Mesothelial cell of epicardium (in vitro differentiated cells): Measurements from ENCODE around the gene ZFAND3. TPM values are rescaled to one million over a fixed set of nuclear protein-coding genes. Genes with fewer than 3 reads are reported as not detected.

Source experiments
- DNase-seq, 2 experiments: peaks; one replicate each; pipeline ENCODE4 v3.0.0; 2021; ENCODE audit warnings: low spot score in 2 of 2; ENCODE audit not compliant: unreplicated experiment in 2 of 2
- H3K27ac Mint-ChIP-seq: 2 replicates; pipeline ENCODE4 v1.8.0; 2021; ENCODE audit warnings: mixed read lengths
- H3K27me3 Mint-ChIP-seq: 2 replicates; pipeline ENCODE4 v1.8.0; 2021; ENCODE audit warnings: low read depth, mixed read lengths
- H3K36me3 Mint-ChIP-seq: 2 replicates; pipeline ENCODE4 v1.8.0; 2021; ENCODE audit warnings: mixed read lengths
- H3K4me1 Mint-ChIP-seq: 2 replicates; pipeline ENCODE4 v1.8.0; 2021; ENCODE audit warnings: mixed read lengths
- H3K4me3 Mint-ChIP-seq: 2 replicates; pipeline ENCODE4 v1.8.0; 2021; ENCODE audit warnings: mild to moderate bottlenecking, moderate library complexity, mixed read lengths
- H3K9me3 Mint-ChIP-seq: 2 replicates; pipeline ENCODE4 v1.8.0; 2021; ENCODE audit warnings: mixed read lengths
- total RNA-seq: library from RNA; stranded (reverse); gene quantifications from 3 replicates; pipeline ENCODE4 v1.2.1, GENCODE V29; 2021
- TF ChIP-seq, protein P1 (sequence below): fragments of 200-600 bp; sonication (generic); IDR thresholded peaks from one replicate; pipeline ENCODE4 v1.5.0; 2021; ENCODE audit warnings: antibody characterized with exemption; ENCODE audit not compliant: unreplicated experiment

The ZFAND3 gene
- total RNA-seq, 1 donor from 2014 or later: 81.2 TPM

DNA sequence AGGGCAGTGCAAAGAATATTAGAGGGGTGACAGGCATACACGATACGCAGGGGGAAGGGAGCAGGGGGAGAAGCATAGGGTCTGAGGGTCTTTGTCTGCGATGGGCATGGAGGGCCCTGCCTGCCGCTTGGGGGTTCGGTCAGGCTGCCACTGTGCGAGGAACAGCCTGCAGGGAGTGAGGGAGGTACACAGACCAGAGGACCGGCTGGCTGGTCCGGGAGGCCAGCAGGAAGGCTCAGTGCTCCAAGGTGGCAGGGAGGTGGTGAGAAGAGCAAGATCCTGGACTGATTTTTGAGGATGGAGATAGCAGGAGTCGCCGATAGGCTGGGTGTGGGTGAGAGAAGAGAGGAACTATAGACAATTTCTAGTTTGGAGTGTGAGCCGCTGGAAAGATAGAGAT lies 338.4 kb downstream of the ZFAND3 start:
- Mint-ChIP-seq H3K27ac (no peak overlapping the region), H3K9me3 (peaks cover 15% of the 10 kb centered on the region), H3K4me3 (no peak overlapping the region), H3K27me3 (no peaks in the 10 kb centered on the region), H3K4me1 (no peaks in the 10 kb centered on the region), H3K36me3 (peaks cover 38% of the 10 kb centered on the region)
- TF ChIP-seq, protein P1, sequence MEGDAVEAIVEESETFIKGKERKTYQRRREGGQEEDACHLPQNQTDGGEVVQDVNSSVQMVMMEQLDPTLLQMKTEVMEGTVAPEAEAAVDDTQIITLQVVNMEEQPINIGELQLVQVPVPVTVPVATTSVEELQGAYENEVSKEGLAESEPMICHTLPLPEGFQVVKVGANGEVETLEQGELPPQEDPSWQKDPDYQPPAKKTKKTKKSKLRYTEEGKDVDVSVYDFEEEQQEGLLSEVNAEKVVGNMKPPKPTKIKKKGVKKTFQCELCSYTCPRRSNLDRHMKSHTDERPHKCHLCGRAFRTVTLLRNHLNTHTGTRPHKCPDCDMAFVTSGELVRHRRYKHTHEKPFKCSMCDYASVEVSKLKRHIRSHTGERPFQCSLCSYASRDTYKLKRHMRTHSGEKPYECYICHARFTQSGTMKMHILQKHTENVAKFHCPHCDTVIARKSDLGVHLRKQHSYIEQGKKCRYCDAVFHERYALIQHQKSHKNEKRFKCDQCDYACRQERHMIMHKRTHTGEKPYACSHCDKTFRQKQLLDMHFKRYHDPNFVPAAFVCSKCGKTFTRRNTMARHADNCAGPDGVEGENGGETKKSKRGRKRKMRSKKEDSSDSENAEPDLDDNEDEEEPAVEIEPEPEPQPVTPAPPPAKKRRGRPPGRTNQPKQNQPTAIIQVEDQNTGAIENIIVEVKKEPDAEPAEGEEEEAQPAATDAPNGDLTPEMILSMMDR: no peak
- no peak for DNase-seq

GRCh38 chr6:38158762-38159350 lies 339.3 kb downstream of the ZFAND3 start:
- TF ChIP-seq, protein P1: no peak
- Mint-ChIP-seq H3K4me3 (no peak overlapping the region), H3K9me3 (peaks cover 15% of the 10 kb centered on the region), H3K4me1 (no peaks in the 10 kb centered on the region), H3K27ac (no peak overlapping the region), H3K36me3 (peaks cover 34% of the 10 kb centered on the region), H3K27me3 (no peaks in the 10 kb centered on the region)
- no peak for DNase-seq

- Mint-ChIP-seq H3K4me1 (no peaks in the 10 kb centered on the region), H3K4me3 (no peak overlapping the region), H3K9me3 (peaks cover 15% of the 10 kb centered on the region), H3K27ac (no peak overlapping the region), H3K27me3 (no peaks in the 10 kb centered on the region), H3K36me3 (peaks cover 34% of the 10 kb centered on the region)
- TF ChIP-seq, protein P1: no peak
- no peak for DNase-seq
Observed at GRCh38 chr6:38159596-38159995, 340.1 kb downstream of the ZFAND3 start.

DNA sequence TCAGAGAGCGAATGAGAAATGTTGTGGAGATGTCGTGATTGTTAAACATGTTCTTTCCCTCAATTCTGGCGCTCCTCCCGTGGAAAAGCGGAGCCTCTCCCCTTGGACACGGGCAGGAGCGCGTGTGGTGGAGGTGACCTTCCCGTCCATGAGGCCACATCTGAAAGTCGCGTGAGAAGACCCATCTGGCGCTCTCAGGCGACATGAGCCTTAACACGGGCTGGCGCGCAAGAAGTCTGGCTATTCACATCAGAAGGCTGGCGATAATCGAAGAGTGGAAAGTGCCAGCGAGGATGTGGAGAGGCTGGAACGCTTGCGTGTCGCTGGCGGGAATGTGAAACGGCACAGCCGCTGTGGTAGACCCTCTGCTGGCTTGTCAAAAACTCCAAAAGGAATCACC lies 341.3 kb downstream of the ZFAND3 start:
- Mint-ChIP-seq H3K4me3 (no peak overlapping the region), H3K27ac (no peak overlapping the region)

DNA sequence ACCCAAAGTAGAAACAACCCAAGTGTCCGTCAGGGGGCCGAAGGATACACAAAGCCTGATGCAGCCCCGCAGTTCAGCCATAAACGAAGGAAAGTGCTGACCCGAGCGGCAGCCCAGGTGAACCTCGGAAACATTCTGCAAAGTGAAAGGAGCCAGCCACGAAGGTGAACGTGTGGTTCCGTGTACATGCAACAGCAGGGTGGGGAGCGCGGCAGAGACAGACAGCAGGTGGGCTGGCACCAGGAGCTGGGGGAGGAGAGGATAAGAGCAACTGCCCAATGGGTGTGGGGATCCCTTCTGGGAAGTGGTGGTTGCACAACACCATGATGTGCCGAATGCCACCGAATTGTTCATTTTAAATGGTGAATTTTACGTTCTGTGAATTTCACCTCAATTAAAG lies 341.8 kb downstream of the ZFAND3 start:
- Mint-ChIP-seq H3K9me3 (peaks cover 15% of the 10 kb centered on the region), H3K4me1 (no peaks in the 10 kb centered on the region), H3K4me3 (no peak overlapping the region), H3K36me3 (peaks cover 29% of the 10 kb centered on the region), H3K27me3 (no peaks in the 10 kb centered on the region), H3K27ac (no peak overlapping the region)
- TF ChIP-seq, protein P1: no peak
- DNase-seq: no peak

More for the DNA sequence above, 341.3 kb downstream of the ZFAND3 start:
- peaks cover 15% of the 10 kb centered on the region for H3K9me3 Mint-ChIP-seq
- TF ChIP-seq, protein P1: no peak
- no peak for DNase-seq
- no peaks in the 10 kb centered on the region for H3K4me1 Mint-ChIP-seq
- no peaks in the 10 kb centered on the region for H3K27me3 Mint-ChIP-seq
- peaks cover 31% of the 10 kb centered on the region for H3K36me3 Mint-ChIP-seq
